Astrocyte of the spinal cord (primary cell): ENCODE data around the gene CDK5R2.

ENCODE experiments used
- DNase-seq: peaks from one replicate; pipeline ENCODE4 v3.0.0; 2011; ENCODE audit warnings: low read depth, low spot score
- H3K4me3 ChIP-seq: 2 replicates; pipeline ENCODE4 v1.5.1; 2011; ENCODE audit warnings: low read depth, mild to moderate bottlenecking, low read length, moderate library complexity
- in situ Hi-C: cut with HindIII; loops from 2 replicates; pipeline ENCODE4 v1.10.0; 2017; ENCODE audit warnings: low sequenced_read_pairs
- TF ChIP-seq, protein P1 (sequence below): IDR thresholded peaks from 2 replicates; pipeline ENCODE4 v1.5.1; 2012; ENCODE audit warnings: low read depth, mild to moderate bottlenecking, low read length, inconsistent platforms

The CDK5R2 gene

DNA sequence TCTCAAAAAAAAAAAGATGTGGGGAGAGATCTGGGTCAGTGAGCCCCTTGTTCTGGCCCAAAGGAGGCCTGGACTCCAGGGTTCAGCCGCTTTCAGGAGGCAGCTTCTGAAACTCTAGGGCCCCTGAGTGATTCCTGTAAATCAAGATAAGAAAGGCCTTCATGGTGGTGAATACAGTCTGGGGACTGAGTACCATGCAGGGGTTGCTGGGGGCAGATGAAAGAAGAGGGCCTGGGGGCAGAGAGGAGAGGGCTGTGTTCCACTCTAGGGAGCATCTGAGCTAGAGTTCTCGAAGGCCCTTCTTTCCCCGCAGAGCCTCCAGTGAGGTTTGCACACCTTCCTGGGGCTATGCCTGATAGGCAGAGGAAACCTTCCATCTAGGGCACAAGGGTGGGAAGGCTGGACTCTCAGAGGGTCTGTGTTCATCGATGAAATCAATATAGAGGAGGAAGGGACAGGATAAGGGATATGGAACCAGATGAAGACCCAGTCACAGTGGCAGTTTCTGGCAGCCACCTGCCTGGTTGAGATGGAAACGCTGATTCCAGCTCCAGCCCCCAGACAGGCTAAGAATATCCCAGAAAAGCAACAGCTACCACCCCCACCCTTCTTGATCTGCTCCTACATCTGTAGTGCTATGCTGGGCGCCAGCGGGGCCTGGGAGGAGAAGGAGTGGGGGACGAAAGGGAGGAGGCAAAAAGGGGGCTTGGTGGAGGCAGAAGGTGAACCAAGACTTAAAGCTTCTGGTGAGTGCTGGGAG is 4.7 kb upstream of the CDK5R2 start:
- DNase-seq = no peak
- TF ChIP-seq, protein P1, sequence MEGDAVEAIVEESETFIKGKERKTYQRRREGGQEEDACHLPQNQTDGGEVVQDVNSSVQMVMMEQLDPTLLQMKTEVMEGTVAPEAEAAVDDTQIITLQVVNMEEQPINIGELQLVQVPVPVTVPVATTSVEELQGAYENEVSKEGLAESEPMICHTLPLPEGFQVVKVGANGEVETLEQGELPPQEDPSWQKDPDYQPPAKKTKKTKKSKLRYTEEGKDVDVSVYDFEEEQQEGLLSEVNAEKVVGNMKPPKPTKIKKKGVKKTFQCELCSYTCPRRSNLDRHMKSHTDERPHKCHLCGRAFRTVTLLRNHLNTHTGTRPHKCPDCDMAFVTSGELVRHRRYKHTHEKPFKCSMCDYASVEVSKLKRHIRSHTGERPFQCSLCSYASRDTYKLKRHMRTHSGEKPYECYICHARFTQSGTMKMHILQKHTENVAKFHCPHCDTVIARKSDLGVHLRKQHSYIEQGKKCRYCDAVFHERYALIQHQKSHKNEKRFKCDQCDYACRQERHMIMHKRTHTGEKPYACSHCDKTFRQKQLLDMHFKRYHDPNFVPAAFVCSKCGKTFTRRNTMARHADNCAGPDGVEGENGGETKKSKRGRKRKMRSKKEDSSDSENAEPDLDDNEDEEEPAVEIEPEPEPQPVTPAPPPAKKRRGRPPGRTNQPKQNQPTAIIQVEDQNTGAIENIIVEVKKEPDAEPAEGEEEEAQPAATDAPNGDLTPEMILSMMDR = no peak
- H3K4me3 ChIP-seq = no peak overlapping the region
- in situ Hi-C loops = no loop called here

DNA sequence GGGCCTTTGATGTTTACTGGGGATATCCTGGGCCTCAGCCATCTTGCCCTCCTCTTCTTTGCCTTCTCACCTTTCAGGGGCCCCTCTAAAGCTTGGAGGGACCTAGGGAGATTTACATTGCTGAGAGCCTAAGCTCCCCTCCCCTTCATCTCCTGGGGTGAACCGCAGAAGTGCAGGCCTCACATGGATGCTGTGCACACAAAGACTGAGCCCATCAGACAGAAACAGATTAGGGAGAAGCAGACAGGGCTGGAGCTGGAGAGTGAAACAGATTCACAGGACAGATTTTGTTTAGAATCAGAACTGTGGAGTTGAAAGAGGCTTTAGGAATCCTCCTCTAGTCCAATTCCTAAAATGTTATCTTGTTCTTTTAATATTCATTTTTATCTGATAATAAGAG is 3.4 kb upstream of the CDK5R2 start:
- no peak overlapping the region for H3K4me3 ChIP-seq
- in situ Hi-C loops = no loop called here
- no peak for DNase-seq
- TF ChIP-seq, protein P1 = no peak

DNA sequence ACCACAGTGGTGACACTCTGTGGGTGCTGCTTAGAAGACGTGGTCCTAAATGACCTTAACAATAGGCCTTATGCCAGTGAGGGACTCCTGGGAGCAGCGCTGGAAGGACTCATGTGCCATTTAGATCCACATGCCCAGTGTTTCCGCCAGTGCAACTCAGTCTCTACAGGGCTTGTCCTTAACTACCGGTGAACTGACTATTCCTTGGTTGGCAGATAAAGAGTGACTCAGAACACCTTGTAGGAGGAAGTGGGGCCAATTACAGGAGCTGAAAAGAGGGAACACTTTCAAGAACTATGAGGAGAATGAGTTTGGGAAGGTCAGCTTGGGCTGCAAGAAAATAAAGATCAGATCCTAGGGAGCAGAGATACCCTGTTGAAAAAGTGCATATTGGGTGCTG is 1.8 kb upstream of the CDK5R2 start:
- DNase-seq = no peak
- H3K4me3 ChIP-seq = no peak overlapping the region
- TF ChIP-seq, protein P1 = no peak
- in situ Hi-C loops = no loop called here

DNA sequence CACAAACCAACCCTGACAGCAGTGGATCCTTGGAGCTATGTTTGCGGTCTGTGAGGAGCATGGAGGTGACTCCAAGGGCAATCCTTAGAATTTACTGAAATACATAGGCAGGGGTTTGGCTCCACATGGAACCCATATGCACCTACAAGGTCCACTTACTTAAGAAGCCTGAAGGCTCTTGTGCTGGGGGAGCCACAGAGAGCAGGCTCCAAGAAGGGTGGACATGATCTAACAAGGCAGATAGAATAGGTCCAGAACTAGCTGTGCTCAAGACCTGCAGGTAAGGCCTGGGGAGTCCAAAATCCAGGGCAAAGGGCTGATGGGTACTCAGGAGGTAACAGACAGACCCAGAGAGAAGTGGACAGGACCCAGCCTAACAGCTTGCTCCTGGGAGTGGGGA is 1.2 kb upstream of the CDK5R2 start:
- DNase-seq = no peak
- in situ Hi-C loops = no loop called here
- TF ChIP-seq, protein P1 = no peak
- no peak overlapping the region for H3K4me3 ChIP-seq

DNA sequence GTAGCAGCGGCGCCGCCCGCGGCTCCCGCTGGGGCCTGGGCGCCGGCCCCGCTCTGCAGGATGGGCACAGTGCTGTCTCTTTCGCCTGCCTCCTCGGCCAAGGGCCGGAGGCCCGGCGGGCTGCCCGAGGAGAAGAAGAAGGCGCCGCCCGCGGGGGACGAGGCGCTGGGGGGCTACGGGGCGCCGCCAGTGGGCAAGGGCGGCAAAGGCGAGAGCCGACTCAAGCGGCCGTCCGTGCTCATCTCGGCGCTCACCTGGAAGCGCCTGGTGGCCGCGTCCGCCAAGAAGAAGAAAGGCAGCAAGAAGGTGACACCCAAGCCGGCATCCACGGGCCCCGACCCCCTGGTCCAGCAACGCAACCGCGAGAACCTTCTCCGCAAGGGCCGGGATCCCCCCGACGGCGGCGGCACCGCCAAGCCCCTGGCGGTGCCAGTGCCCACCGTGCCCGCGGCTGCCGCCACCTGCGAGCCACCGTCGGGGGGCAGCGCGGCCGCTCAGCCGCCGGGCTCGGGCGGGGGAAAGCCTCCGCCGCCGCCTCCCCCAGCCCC is 369 bp downstream of the CDK5R2 start:
- in situ Hi-C loops = no loop called here
- DNase-seq = no peak
- H3K4me3 ChIP-seq = no peak overlapping the region
- TF ChIP-seq, protein P1 = no peak

DNA sequence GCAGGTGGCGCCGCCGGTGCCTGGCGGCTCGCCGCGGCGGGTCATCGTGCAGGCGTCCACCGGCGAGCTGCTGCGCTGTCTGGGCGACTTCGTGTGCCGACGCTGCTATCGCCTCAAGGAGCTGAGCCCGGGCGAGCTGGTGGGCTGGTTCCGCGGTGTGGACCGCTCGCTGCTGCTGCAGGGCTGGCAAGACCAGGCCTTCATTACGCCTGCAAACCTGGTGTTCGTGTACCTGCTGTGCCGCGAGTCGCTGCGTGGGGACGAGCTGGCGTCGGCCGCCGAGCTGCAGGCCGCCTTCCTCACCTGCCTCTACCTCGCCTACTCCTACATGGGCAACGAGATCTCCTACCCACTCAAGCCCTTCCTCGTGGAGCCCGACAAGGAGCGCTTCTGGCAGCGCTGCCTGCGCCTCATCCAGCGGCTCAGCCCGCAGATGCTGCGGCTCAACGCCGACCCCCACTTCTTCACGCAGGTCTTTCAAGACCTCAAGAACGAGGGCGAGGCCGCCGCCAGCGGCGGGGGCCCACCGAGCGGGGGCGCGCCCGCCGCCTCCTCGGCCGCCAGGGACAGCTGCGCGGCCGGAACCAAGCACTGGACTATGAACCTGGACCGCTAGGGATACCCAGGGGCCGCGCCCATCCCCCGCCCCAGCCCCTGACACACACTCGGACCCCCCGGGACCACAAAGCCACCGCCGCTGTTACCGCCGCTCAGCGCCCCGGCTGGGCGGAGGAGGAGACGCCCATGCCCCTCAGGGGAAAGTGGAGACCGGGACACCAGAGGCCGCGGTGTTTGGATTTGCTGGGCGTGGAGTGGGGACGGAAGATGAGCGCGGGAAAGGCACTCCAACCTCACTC is 1.1 kb downstream of the CDK5R2 start:
- no peak for DNase-seq
- in situ Hi-C loops = no loop called here
- TF ChIP-seq, protein P1 = no peak
- H3K4me3 ChIP-seq = no peak overlapping the region
